ENCODE data around the gene AUNIP.
A peak's percentile ranks its signal among the peaks of the same experiment; 100 is the strongest.

Gene AUNIP

DNA sequence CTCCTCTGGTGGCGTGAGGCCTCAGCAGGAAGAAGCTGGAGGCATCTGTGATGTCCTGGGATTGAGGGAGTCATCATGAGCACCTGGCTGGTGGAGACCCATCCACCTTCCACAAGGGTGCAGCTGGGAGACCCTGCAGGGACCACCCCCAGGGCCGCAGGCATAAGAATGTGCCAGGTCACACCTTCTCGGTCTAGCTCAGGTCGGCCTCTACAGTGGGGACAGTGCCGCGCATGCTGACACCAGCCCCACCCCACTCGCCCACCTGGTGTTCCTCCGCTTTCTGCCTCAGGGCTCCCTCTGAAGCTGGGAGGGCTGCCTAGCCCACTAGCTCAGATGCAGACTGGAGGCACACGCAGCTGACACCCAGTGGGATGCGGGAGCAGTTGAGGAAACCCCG lies 22.0 kb upstream of the AUNIP start:
- no peaks in the 10 kb centered on the region for H4K20me1 ChIP-seq (ENCODE audit: insufficient read depth, low read length)
- H3K9ac ChIP-seq (ENCODE audit: low read depth, low read length), result no peak overlapping the region
- H3K4me1 ChIP-seq (ENCODE audit: insufficient read depth, low read length), result no peaks in the 10 kb centered on the region
- H3K79me2 ChIP-seq (ENCODE audit: insufficient read depth, low read length), result no peaks in the 10 kb centered on the region
- peaks cover 8% of the 10 kb centered on the region for H3K36me3 ChIP-seq (ENCODE audit: insufficient read depth, low read length)
- no peak overlapping the region for H2AFZ ChIP-seq (ENCODE audit: low read depth, low read length)
- H3K4me3 ChIP-seq (ENCODE audit: low read depth in 1 of 2, low read length in 2 of 2), result no peak overlapping the region
- DNase-seq, result no peak
- no peak overlapping the region for H3K4me2 ChIP-seq (ENCODE audit: insufficient read depth, low read length)
- H3K27ac ChIP-seq (ENCODE audit: low read length), result no peak overlapping the region
- peak; percentile 22; the same call in 1 of the 3 replicates for ATAC-seq (ENCODE audit: insufficient read depth, low read depth)
- no peak for TF ChIP-seq EZH2 (IDR thresholded peaks at IDR 0.05; ENCODE audit: borderline replicate concordance, low read depth, low read length, severe bottlenecking)
- TF ChIP-seq, protein P1, sequence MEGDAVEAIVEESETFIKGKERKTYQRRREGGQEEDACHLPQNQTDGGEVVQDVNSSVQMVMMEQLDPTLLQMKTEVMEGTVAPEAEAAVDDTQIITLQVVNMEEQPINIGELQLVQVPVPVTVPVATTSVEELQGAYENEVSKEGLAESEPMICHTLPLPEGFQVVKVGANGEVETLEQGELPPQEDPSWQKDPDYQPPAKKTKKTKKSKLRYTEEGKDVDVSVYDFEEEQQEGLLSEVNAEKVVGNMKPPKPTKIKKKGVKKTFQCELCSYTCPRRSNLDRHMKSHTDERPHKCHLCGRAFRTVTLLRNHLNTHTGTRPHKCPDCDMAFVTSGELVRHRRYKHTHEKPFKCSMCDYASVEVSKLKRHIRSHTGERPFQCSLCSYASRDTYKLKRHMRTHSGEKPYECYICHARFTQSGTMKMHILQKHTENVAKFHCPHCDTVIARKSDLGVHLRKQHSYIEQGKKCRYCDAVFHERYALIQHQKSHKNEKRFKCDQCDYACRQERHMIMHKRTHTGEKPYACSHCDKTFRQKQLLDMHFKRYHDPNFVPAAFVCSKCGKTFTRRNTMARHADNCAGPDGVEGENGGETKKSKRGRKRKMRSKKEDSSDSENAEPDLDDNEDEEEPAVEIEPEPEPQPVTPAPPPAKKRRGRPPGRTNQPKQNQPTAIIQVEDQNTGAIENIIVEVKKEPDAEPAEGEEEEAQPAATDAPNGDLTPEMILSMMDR (IDR thresholded peaks at IDR 0.05; ENCODE audit: borderline replicate concordance, extremely low read depth, low read length, poor library complexity, severe bottlenecking), result no peak
- no peaks in the 10 kb centered on the region for H3K27me3 ChIP-seq (ENCODE audit: insufficient read depth, low read length, poor library complexity)
- H3K9me3 ChIP-seq (ENCODE audit: insufficient read depth, low read length, severe bottlenecking), result no peaks in the 10 kb centered on the region

DNA sequence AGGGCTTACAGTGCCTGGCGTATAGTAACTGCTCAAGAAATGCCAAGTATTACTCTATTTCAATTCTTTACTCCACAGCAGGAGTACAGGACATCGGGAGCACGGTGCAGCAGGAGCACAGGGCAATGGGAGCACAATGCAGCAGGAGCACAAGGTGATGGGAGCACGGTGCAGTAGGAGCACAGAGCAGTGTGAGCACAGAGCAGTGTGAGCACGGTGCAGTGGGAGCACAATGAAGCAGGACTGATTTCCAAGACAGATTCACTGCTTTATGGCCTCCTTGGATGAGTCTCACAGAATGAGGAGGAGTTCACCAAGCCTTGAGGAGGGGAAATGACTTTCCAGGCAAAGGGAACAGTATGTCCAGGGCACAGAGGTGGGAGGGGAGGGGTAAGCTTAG lies 21.3 kb upstream of the AUNIP start:
- H3K9ac ChIP-seq (ENCODE audit: low read depth, low read length), result no peak overlapping the region
- no peak overlapping the region for H2AFZ ChIP-seq (ENCODE audit: low read depth, low read length)
- ATAC-seq (ENCODE audit: insufficient read depth, low read depth) (no peak), DNase-seq (no peak)
- H3K4me2 ChIP-seq (ENCODE audit: insufficient read depth, low read length), result no peak overlapping the region
- no peak overlapping the region for H3K4me3 ChIP-seq (ENCODE audit: low read depth in 1 of 2, low read length in 2 of 2)
- H3K27me3 ChIP-seq (ENCODE audit: insufficient read depth, low read length, poor library complexity), result no peaks in the 10 kb centered on the region
- TF ChIP-seq EZH2 (IDR thresholded peaks at IDR 0.05; ENCODE audit: borderline replicate concordance, low read depth, low read length, severe bottlenecking), result no peak
- TF ChIP-seq, protein P1 (IDR thresholded peaks at IDR 0.05; ENCODE audit: borderline replicate concordance, extremely low read depth, low read length, poor library complexity, severe bottlenecking), result no peak
- no peaks in the 10 kb centered on the region for H3K9me3 ChIP-seq (ENCODE audit: insufficient read depth, low read length, severe bottlenecking)
- H3K27ac ChIP-seq (ENCODE audit: low read length), result no peak overlapping the region
- no peaks in the 10 kb centered on the region for H3K4me1 ChIP-seq (ENCODE audit: insufficient read depth, low read length)
- no peaks in the 10 kb centered on the region for H4K20me1 ChIP-seq (ENCODE audit: insufficient read depth, low read length)
- H3K36me3 ChIP-seq (ENCODE audit: insufficient read depth, low read length), result peaks cover 7% of the 10 kb centered on the region
- H3K79me2 ChIP-seq (ENCODE audit: insufficient read depth, low read length), result no peaks in the 10 kb centered on the region

DNA sequence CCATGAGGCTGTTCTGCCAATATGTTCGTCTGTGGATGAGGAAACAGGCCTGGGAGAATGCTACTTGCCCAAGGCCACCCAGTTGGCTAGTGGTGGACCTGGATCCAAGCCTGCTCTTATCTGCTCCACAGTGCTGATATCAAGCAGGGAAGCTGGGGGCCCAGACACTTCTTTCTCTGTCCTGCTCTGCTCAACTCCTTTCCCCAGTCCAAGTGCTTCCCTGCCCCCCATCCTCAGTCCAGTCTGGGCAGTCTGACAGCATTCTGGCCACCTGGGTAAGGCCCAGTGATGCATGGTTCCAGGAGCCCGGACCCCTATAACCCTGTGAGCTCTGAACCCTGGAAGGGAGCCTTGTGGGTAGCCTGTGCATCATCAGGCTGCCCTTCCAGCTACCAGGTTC lies 20.4 kb upstream of the AUNIP start:
- Histone ChIP-seq H3K27me3 (ENCODE audit: insufficient read depth, low read length, poor library complexity) (no peaks in the 10 kb centered on the region), H3K36me3 (ENCODE audit: insufficient read depth, low read length) (no peaks in the 10 kb centered on the region), H3K4me1 (ENCODE audit: insufficient read depth, low read length) (no peaks in the 10 kb centered on the region), H3K9ac (ENCODE audit: low read depth, low read length) (no peak overlapping the region), H3K27ac (ENCODE audit: low read length) (no peak overlapping the region), H3K9me3 (ENCODE audit: insufficient read depth, low read length, severe bottlenecking) (no peaks in the 10 kb centered on the region), H4K20me1 (ENCODE audit: insufficient read depth, low read length) (no peaks in the 10 kb centered on the region), H2AFZ (ENCODE audit: low read depth, low read length) (no peak overlapping the region), H3K4me3 (ENCODE audit: low read depth in 1 of 2, low read length in 2 of 2) (no peak overlapping the region), H3K4me2 (ENCODE audit: insufficient read depth, low read length) (no peak overlapping the region), H3K79me2 (ENCODE audit: insufficient read depth, low read length) (no peaks in the 10 kb centered on the region)
- ATAC-seq (ENCODE audit: insufficient read depth, low read depth), result no peak
- TF ChIP-seq, protein P1 (IDR thresholded peaks at IDR 0.05; ENCODE audit: borderline replicate concordance, extremely low read depth, low read length, poor library complexity, severe bottlenecking), result no peak
- no peak for TF ChIP-seq EZH2 (IDR thresholded peaks at IDR 0.05; ENCODE audit: borderline replicate concordance, low read depth, low read length, severe bottlenecking)
- no peak for DNase-seq

DNA sequence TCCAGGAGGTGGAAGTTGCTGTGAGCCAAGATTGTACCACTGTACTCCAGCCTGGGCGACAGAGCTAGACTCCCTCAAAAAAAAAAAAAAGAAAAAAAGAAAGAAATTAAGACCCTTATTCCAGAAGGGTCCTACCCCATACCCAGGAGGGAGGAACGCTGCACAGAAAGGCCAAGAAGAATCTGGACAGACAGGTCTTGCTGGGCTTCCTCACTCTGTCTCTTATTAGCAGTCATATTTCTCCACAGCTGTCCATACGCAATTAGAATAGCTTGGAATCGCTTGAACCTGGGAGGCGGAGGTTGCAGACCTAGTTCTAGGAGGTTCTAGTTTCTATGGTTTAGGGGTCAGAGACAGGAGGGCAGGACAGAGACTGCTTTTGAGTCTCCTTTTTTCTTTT lies 19.4 kb upstream of the AUNIP start:
- DNase-seq, result no peak
- H4K20me1 ChIP-seq (ENCODE audit: insufficient read depth, low read length), result no peaks in the 10 kb centered on the region
- no peak overlapping the region for H2AFZ ChIP-seq (ENCODE audit: low read depth, low read length)
- ATAC-seq (ENCODE audit: insufficient read depth, low read depth), result no peak
- H3K4me1 ChIP-seq (ENCODE audit: insufficient read depth, low read length), result no peaks in the 10 kb centered on the region
- H3K27ac ChIP-seq (ENCODE audit: low read length), result no peak overlapping the region
- H3K36me3 ChIP-seq (ENCODE audit: insufficient read depth, low read length), result no peaks in the 10 kb centered on the region
- no peak overlapping the region for H3K4me3 ChIP-seq (ENCODE audit: low read depth in 1 of 2, low read length in 2 of 2)
- no peak overlapping the region for H3K9ac ChIP-seq (ENCODE audit: low read depth, low read length)
- no peak for TF ChIP-seq EZH2 (IDR thresholded peaks at IDR 0.05; ENCODE audit: borderline replicate concordance, low read depth, low read length, severe bottlenecking)
- TF ChIP-seq, protein P1 (IDR thresholded peaks at IDR 0.05; ENCODE audit: borderline replicate concordance, extremely low read depth, low read length, poor library complexity, severe bottlenecking), result no peak
- no peak overlapping the region for H3K4me2 ChIP-seq (ENCODE audit: insufficient read depth, low read length)
- no peaks in the 10 kb centered on the region for H3K9me3 ChIP-seq (ENCODE audit: insufficient read depth, low read length, severe bottlenecking)
- no peaks in the 10 kb centered on the region for H3K79me2 ChIP-seq (ENCODE audit: insufficient read depth, low read length)
- H3K27me3 ChIP-seq (ENCODE audit: insufficient read depth, low read length, poor library complexity), result no peaks in the 10 kb centered on the region
